Measurements from ENCODE around the gene KCNT2.

GRCh38 chr1:196305216-196305615, 303.0 kb downstream of the KCNT2 start:
- TF ChIP-seq CTCF (IDR thresholded peaks at IDR 0.05; ENCODE audit: low read length) (no peak), EZH2 (optimal IDR thresholded peaks at IDR 0.05; ENCODE audit: low read depth, low read length) (no peak)
